CD4-positive, alpha-beta memory T cell (primary cell): ENCODE results near the gene MRPS12. TPM values are rescaled to one million over a fixed set of nuclear protein-coding genes. Genes with fewer than 3 reads are reported as not detected.

Experiments used
- CTCF ChIA-PET: fragments of 350-600 bp; sonication (Branson Sonifier 250); formaldehyde crosslinking; loops from one replicate; lab custom pipeline; 2021; ENCODE audit warnings: inconsistent platforms; ENCODE audit not compliant: partially characterized antibody; lab: Charles Lee
- POLR2A ChIA-PET: fragments of 350-600 bp; sonication (Branson Sonifier 250); formaldehyde crosslinking; loops from one replicate; lab custom pipeline; 2021; ENCODE audit not compliant: partially characterized antibody; lab: Charles Lee
- DNase-seq, 5 donors: peaks; one replicate each; pipeline versions ENCODE4 v3.0.0 to v3.0.0-alpha.2; 2020 to 2022; ENCODE audit warnings: mixed read lengths in 1 of 5
- H3K27ac ChIP-seq: one replicate; pipeline ENCODE4 v1.7.0; 2013; ENCODE audit warnings: low read depth, low read length
- H3K27me3 ChIP-seq: 2 replicates; pipeline ENCODE4 v1.7.0; 2013; ENCODE audit warnings: mild to moderate bottlenecking, low read length, moderate library complexity; ENCODE audit not compliant: insufficient read depth
- H3K36me3 ChIP-seq: 2 replicates; pipeline ENCODE4 v1.7.0; 2013; ENCODE audit warnings: mild to moderate bottlenecking, low read length, moderate library complexity; ENCODE audit not compliant: insufficient read depth
- H3K4me1 ChIP-seq: 2 replicates; pipeline ENCODE4 v1.7.0; 2013; ENCODE audit warnings: mild to moderate bottlenecking, low read length, moderate library complexity; ENCODE audit not compliant: insufficient read depth
- H3K4me3 ChIP-seq, 2 donors: one replicate each; pipeline ENCODE4 v1.7.0; 2013; ENCODE audit warnings: low read length in 2 of 2, mild to moderate bottlenecking in 1 of 2
- H3K9me3 ChIP-seq, 2 donors: one replicate each; pipeline ENCODE4 v1.7.0; 2013; ENCODE audit warnings: low read length in 2 of 2, control low read depth in 1 of 2; ENCODE audit not compliant: control insufficient read depth in 1 of 2
- H3K27ac Mint-ChIP-seq, 7 donors: one replicate each; pipeline ENCODE4 v1.8.0; 2020 to 2021; ENCODE audit warnings: mixed read lengths in 7 of 7, mild to moderate bottlenecking in 6 of 7, inconsistent platforms in 3 of 7, moderate library complexity in 3 of 7
- H3K27me3 Mint-ChIP-seq, 2 donors: one replicate each; pipeline ENCODE4 v1.8.0; 2020 to 2021; ENCODE audit warnings: mixed read lengths in 2 of 2
- H3K36me3 Mint-ChIP-seq, 2 donors: one replicate each; pipeline ENCODE4 v1.8.0; 2020 to 2021; ENCODE audit warnings: mixed read lengths in 2 of 2, inconsistent platforms in 1 of 2, mild to moderate bottlenecking in 1 of 2
- H3K4me1 Mint-ChIP-seq, 4 donors: one replicate each; pipeline ENCODE4 v1.8.0; 2020 to 2021; ENCODE audit warnings: mixed read lengths in 4 of 4, mild to moderate bottlenecking in 1 of 4
- H3K4me3 Mint-ChIP-seq, 8 donors: one replicate each; pipeline ENCODE4 v1.8.0; 2020 to 2021; ENCODE audit warnings: mixed read lengths in 8 of 8, mild to moderate bottlenecking in 7 of 8, moderate library complexity in 6 of 8, inconsistent platforms in 3 of 8
- H3K9me3 Mint-ChIP-seq, 8 donors: one replicate each; pipeline ENCODE4 v1.8.0; 2020 to 2021; ENCODE audit warnings: mixed read lengths in 8 of 8, mild to moderate bottlenecking in 5 of 8, inconsistent platforms in 3 of 8, moderate library complexity in 1 of 8
- intact Hi-C: fragments of 100-400 bp; cut with micrococcal nuclease; formaldehyde crosslinking; loops from one replicate; pipeline ENCODE4 v1.15.1; 2023
- polyA plus RNA-seq, 2 donors: library from polyadenylated mRNA; unstranded; fragments of 300-500 nt; fragmentation: Illumina TruSeq; gene quantifications; one replicate each; pipeline ENCODE4 v1.2.3, GENCODE V29; 2021
- total RNA-seq, 2 experiments: library from RNA; stranded (reverse); gene quantifications; one replicate each; pipeline ENCODE4 v1.2.3, GENCODE V29; 2021

MRPS12 gene
- total and polyA plus RNA-seq, 4 experiments from 2014 or later, result 25.2 to 118 (median 51.7) TPM

GRCh38 chr19:38979812-38980211 lies 49.1 kb downstream of the MRPS12 start:
- no peak overlapping the region for H3K27ac ChIP-seq
- no peak for DNase-seq
- intact Hi-C loops, result no loop called here
- no peak overlapping the region for H3K4me3 Mint-ChIP-seq
- peaks cover 0 to 1% of the 10 kb centered on the region in 2 donors for H3K36me3 Mint-ChIP-seq
- peaks cover 14 to 20% of the 10 kb centered on the region in 2 donors for H3K27me3 Mint-ChIP-seq
- ChIA-PET POLR2A (no interaction called here), CTCF (no interaction called here)
- no peaks in the 10 kb centered on the region for H3K36me3 ChIP-seq
- H3K4me1 Mint-ChIP-seq, result peaks cover 0 to 14% (median 6%) of the 10 kb centered on the region in 4 donors
- no peak overlapping the region for H3K4me3 ChIP-seq
- H3K4me1 ChIP-seq, result no peaks in the 10 kb centered on the region
- no peaks in the 10 kb centered on the region for H3K9me3 ChIP-seq
- no peak overlapping the region for H3K27ac Mint-ChIP-seq
- peaks cover 0 to 6% (median 1%) of the 10 kb centered on the region in 8 donors for H3K9me3 Mint-ChIP-seq
- no peaks in the 10 kb centered on the region for H3K27me3 ChIP-seq

- peaks cover 0 to 11% (median 3%) of the 10 kb centered on the region in 8 donors for H3K9me3 Mint-ChIP-seq
These were observed 50.0 kb downstream of the MRPS12 start for GRCh38 chr19:38980583-38981374.

More at GRCh38 chr19:38980583-38981374, 50.0 kb downstream of the MRPS12 start:
- no peaks in the 10 kb centered on the region for H3K9me3 ChIP-seq
- intact Hi-C loops, result no loop called here
- no peak overlapping the region for H3K27ac Mint-ChIP-seq
- no peak for DNase-seq
- H3K4me3 ChIP-seq, result no peak overlapping the region
- H3K27ac ChIP-seq, result no peak overlapping the region
- POLR2A ChIA-PET, result no interaction called here
- peaks cover 11 to 18% of the 10 kb centered on the region in 2 donors for H3K27me3 Mint-ChIP-seq
- H3K4me3 Mint-ChIP-seq, result no peak overlapping the region
- CTCF ChIA-PET, result no interaction called here
- no peaks in the 10 kb centered on the region for H3K36me3 ChIP-seq
- no peaks in the 10 kb centered on the region for H3K27me3 ChIP-seq
- peaks cover 0 to 1% of the 10 kb centered on the region in 2 donors for H3K36me3 Mint-ChIP-seq
- no peaks in the 10 kb centered on the region for H3K4me1 ChIP-seq
- peaks cover 0 to 10% (median 3%) of the 10 kb centered on the region in 4 donors for H3K4me1 Mint-ChIP-seq

Other genes starting within 250 kb of the MRPS12 start
- 10 to 100 TPM; 16.8 to 19.5 TPM for gene CAPN12, start 186.5 kb upstream of the MRPS12 start, total RNA-seq
- 1 to 10 TPM; 3.9 to 9.9 TPM for gene CAPN12, start 186.5 kb upstream of the MRPS12 start, polyA plus RNA-seq
- gene LGALS7, start 157.4 kb upstream of the MRPS12 start, total RNA-seq, result not detected
- gene LGALS7, start 157.4 kb upstream of the MRPS12 start, polyA plus RNA-seq, result not detected
- not detected for gene LGALS7B, start 141.7 kb upstream of the MRPS12 start, total RNA-seq
- gene LGALS7B, start 141.7 kb upstream of the MRPS12 start, polyA plus RNA-seq, result not detected
- gene LGALS4, start 118.0 kb upstream of the MRPS12 start, total RNA-seq, result 1 to 10 TPM; 4.7 to 6.1 TPM
- not detected for gene LGALS4, start 118.0 kb upstream of the MRPS12 start, polyA plus RNA-seq
- 100 to 1,000 TPM; 135 to 143 TPM for gene ECH1, start 99.2 kb upstream of the MRPS12 start, total RNA-seq
- gene ECH1, start 99.2 kb upstream of the MRPS12 start, polyA plus RNA-seq, result 100 to 1,000 TPM; 245 to 294 TPM
- 100 to 1,000 TPM; 329 to 351 TPM for gene HNRNPL, start 81.0 kb upstream of the MRPS12 start, total RNA-seq
- 10 to 100 TPM; 15.2 to 76.0 TPM for gene HNRNPL, start 81.0 kb upstream of the MRPS12 start, polyA plus RNA-seq
- 10 to 100 TPM; 64.4 to 65.9 TPM for gene RINL, start 52.7 kb upstream of the MRPS12 start, total RNA-seq
- 10 to 100 TPM; 20.9 to 53.3 TPM for gene RINL, start 52.7 kb upstream of the MRPS12 start, polyA plus RNA-seq
- gene SIRT2, start 31.3 kb upstream of the MRPS12 start, total RNA-seq, result 10 to 100 TPM; 47.0 to 50.0 TPM
- 10 to 100 TPM; 39.0 to 51.7 TPM for gene SIRT2, start 31.3 kb upstream of the MRPS12 start, polyA plus RNA-seq
- gene NFKBIB, start 31.0 kb upstream of the MRPS12 start, total RNA-seq, result 10 to 100 TPM; 23.9 to 26.0 TPM
- gene NFKBIB, start 31.0 kb upstream of the MRPS12 start, polyA plus RNA-seq, result 10 to 100 TPM in 1 of 2 donors, 1 to 10 TPM in 1; 7.2 to 15.2 TPM
- gene CCER2, start 18.8 kb upstream of the MRPS12 start, total RNA-seq, result under 1 TPM; 0.42 to 0.79 TPM
- not detected for gene CCER2, start 18.8 kb upstream of the MRPS12 start, polyA plus RNA-seq
- 10 to 100 TPM; 17.0 to 20.2 TPM for gene SARS2, start 181 bp upstream of the MRPS12 start, total RNA-seq
- 10 to 100 TPM in 1 of 2 donors, 1 to 10 TPM in 1; 9.6 to 14.0 TPM for gene SARS2, start 181 bp upstream of the MRPS12 start, polyA plus RNA-seq
- gene FBXO17, start 44.8 kb downstream of the MRPS12 start, total RNA-seq, result not detected
- not detected for gene FBXO17, start 44.8 kb downstream of the MRPS12 start, polyA plus RNA-seq
- gene FBXO27, start 101.6 kb downstream of the MRPS12 start, total RNA-seq, result under 1 TPM; 0.64 to 0.86 TPM
- 1 to 10 TPM in 1 of 2 donors, under 1 TPM in 1; 0.42 to 1.4 TPM for gene FBXO27, start 101.6 kb downstream of the MRPS12 start, polyA plus RNA-seq
- under 1 TPM in 1 of 2 experiments, not detected in 1; 0.14 TPM for gene ACP7, start 153.4 kb downstream of the MRPS12 start, total RNA-seq
- gene ACP7, start 153.4 kb downstream of the MRPS12 start, polyA plus RNA-seq, result not detected
- 10 to 100 TPM; 13.1 to 15.7 TPM for gene PAK4, start 194.8 kb downstream of the MRPS12 start, total RNA-seq
- gene PAK4, start 194.8 kb downstream of the MRPS12 start, polyA plus RNA-seq, result 1 to 10 TPM; 1.3 to 2.9 TPM